Cardiac ventricle fibroblast (primary cell): ENCODE data around the gene TAF5L. TPM values are rescaled to one million over a fixed set of nuclear protein-coding genes. Genes with fewer than 3 reads are reported as not detected.

Experiments
- total RNA-seq: library from RNA; depleted of rRNA; stranded (reverse); fragments of >200 nt; gene quantifications from 2 replicates; pipeline ENCODE4 v1.2.3, GENCODE V29; 2015

Gene TAF5L
- 7.7 and 7.9 TPM in 2 replicates for total RNA-seq

DNA sequence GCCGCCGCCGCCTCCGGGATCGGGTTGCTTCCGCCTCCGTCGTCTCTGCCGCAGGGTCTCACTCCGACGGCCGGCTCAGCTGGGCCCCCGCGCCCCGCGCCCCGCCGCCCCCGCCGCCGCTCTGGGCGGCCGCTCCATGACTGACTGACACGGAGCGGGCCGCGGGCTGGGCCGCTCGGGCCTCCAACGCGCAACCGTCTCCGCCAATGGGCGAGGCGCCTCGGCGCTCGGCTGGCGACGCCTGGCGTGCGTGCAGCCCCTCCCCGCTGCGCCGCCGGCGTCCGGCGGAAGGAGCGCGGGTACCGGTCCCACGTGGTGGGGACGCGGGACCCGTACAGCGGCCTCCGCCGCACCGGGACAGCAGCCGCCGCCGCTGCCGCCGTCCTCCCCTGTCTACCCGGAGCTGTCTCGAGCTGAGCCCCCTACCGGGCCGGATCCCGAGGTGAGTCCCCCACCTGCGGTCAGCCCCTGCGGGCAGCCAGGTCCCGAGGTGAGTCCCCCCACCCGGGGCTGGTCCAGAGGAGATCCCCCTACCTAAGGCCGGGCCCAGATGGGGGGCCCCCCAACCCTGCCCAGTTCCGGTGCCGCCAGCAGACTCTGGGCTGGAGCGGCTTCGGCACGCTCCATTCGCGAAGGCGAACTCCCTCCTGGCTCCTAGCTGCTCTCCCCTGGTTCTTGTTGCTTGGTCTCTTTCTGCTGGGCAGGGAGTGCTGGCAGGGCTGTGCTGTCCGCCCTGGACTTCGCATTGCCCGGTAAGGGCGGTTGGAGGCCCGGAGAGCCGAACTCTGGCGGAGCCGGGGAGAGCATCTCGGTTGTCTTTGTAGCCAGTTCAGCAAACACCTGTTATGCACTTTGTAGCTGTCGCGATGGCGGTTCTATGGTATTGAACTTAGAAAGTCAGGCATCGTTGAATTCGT is at the start of gene TAF5L, which contains the start of gene URB2:
Gene TAF5L, minus strand, starts transcription at position 208 of the 917 bp plus-strand sequence. CDS start 11,640 bp downstream, outside the sequence.
Gene URB2, plus strand, starts transcription at position 333 of the 917 bp plus-strand sequence. CDS start 1,387 bp downstream, outside the sequence.

DNA sequence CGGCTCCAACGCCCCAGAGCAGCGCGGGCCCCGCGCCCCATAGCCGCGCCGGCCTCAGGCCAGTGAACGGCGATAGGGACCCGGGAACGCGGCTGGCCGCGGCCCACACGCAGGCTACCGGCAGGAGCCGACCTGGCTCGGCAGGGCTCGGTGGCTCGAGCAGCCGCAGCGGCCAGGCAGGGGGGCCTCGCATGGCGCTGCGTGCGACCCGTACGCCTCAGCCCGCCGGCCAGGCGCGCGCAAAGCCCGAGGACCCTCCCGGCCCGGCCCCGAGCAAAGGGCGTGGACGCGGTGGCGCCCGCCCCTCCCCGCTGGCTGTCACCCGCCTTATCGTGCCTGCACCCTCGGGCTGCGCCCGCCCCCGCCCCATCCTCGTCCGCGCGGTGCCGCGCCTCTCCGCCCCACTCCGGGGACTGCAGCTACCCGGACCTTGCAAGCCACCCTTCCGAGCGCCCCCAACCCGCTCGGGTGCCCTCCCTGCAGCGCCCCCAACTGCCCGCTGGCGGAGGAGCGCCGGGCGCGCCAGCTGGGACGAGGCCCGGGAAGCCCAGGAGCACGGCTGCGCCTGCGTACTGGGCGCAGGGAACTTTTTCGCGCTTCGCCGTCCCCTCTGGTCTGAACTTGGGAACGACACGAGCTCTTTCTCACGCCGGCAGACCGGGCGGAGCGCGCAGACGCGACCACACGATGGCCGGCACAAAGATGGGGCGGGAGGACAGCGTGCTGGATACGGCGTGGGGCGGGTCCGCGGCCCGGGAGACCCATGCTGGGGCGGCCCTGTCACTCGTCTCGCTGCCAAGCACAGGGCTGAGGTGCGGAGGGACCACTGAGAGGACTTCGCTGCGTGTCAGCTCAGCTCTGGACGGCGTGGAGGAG is 67.2 kb downstream of the TAF5L start, which contains the start of gene ABCB10:
Gene ABCB10, minus strand, starts transcription at position 248 of the 876 bp plus-strand sequence. Its CDS starts 55 bp downstream, at position 193.

Other genes with a start within 250 kb of the TAF5L start
- not detected in 2 replicates for gene ACTA1, start 192.0 kb downstream of the TAF5L start, total RNA-seq
- 20.3 and 28.3 TPM in 2 replicates for gene NUP133, start 117.8 kb downstream of the TAF5L start, total RNA-seq
- 7.2 and 12.1 TPM in 2 replicates for gene ABCB10, start 67.4 kb downstream of the TAF5L start, total RNA-seq
- 4.5 and 5.9 TPM in 2 replicates for gene URB2, start 125 bp upstream of the TAF5L start, total RNA-seq